ENCODE results near the gene CHCHD10.

CHCHD10 gene

GRCh38 chr22:23759566-23759965 is 8.2 kb downstream of the CHCHD10 start:
- H3K4me3 ChIP-seq (ENCODE audit: low read depth in 1 of 2, low read length in 2 of 2), result no peak overlapping the region
- H3K27ac ChIP-seq (ENCODE audit: low read depth, low read length), result no peak overlapping the region
- no peaks in the 10 kb centered on the region for H3K9me3 ChIP-seq (ENCODE audit: control insufficient read depth in 1 of 2, low read length in 2 of 2)
- no peaks in the 10 kb centered on the region for H3K27me3 ChIP-seq (ENCODE audit: control insufficient read depth in 1 of 2, insufficient read depth in 2 of 2, low read length in 2 of 2)
- no peak overlapping the region for H3K9ac ChIP-seq (ENCODE audit: low read depth in 1 of 2, low read length in 2 of 2)
- peaks cover 10 to 11% of the 10 kb centered on the region in 2 donors for H3K4me1 ChIP-seq (ENCODE audit: control insufficient read depth in 1 of 2, insufficient read depth in 2 of 2, low read length in 2 of 2)
- H3K36me3 ChIP-seq (ENCODE audit: control insufficient read depth in 1 of 2, insufficient read depth in 2 of 2, low read length in 2 of 2), result peaks cover 6 to 9% of the 10 kb centered on the region in 2 donors

DNA sequence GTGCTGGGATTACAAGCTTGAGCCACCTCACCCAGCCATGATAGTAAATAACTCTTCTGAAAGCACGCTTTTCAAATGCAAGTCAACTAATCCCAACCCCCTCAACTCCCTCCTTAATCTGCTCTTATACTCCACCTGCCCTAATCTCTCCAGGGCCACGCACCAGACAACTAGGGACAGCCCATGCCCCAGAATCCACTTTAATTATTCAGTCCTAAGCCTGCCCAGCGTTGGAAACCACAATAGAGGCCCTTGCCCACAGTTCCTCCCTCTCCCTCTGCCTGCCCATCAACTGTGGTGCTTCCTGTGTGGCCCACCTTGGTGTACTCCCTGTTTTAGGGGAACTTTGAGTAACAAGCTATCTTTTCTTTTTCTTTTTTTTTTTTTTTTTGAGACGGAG is 10.9 kb downstream of the CHCHD10 start:
- no peak overlapping the region for H3K9ac ChIP-seq (ENCODE audit: low read depth in 1 of 2, low read length in 2 of 2)
- H3K4me1 ChIP-seq (ENCODE audit: control insufficient read depth in 1 of 2, insufficient read depth in 2 of 2, low read length in 2 of 2), result peaks cover 0 to 4% of the 10 kb centered on the region in 2 donors
- no peaks in the 10 kb centered on the region for H3K36me3 ChIP-seq (ENCODE audit: control insufficient read depth in 1 of 2, insufficient read depth in 2 of 2, low read length in 2 of 2)
- no peak overlapping the region for H3K27ac ChIP-seq (ENCODE audit: low read depth, low read length)
- H3K4me3 ChIP-seq (ENCODE audit: low read depth in 1 of 2, low read length in 2 of 2), result no peak overlapping the region
- no peaks in the 10 kb centered on the region for H3K27me3 ChIP-seq (ENCODE audit: control insufficient read depth in 1 of 2, insufficient read depth in 2 of 2, low read length in 2 of 2)
- H3K9me3 ChIP-seq (ENCODE audit: control insufficient read depth in 1 of 2, low read length in 2 of 2), result no peaks in the 10 kb centered on the region

DNA sequence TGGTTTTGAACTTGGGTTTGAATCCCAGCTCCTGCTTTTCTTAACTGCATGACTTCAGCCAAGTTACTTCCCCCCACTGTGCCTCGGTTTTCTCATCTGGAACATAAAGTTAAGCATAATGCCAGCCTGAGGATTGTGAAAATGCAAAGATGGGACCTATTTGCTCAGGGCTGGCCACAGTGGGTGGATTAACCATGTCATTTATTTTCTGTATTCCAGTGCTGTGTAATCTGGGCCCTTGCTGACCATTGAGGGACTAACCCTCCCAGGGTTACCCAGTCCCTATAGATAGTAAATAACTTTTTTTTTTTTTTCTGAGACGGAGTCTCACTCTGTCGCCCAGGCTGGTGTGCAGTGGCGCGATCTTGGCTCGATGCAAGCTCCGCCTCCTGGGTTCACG is 12.1 kb downstream of the CHCHD10 start:
- H3K9ac ChIP-seq (ENCODE audit: low read depth in 1 of 2, low read length in 2 of 2), result no peak overlapping the region
- H3K27ac ChIP-seq (ENCODE audit: low read depth, low read length), result no peak overlapping the region
- H3K27me3 ChIP-seq (ENCODE audit: control insufficient read depth in 1 of 2, insufficient read depth in 2 of 2, low read length in 2 of 2), result no peaks in the 10 kb centered on the region
- H3K4me3 ChIP-seq (ENCODE audit: low read depth in 1 of 2, low read length in 2 of 2), result no peak overlapping the region
- H3K4me1 ChIP-seq (ENCODE audit: control insufficient read depth in 1 of 2, insufficient read depth in 2 of 2, low read length in 2 of 2), result peaks cover 0 to 8% of the 10 kb centered on the region in 2 donors
- H3K36me3 ChIP-seq (ENCODE audit: control insufficient read depth in 1 of 2, insufficient read depth in 2 of 2, low read length in 2 of 2), result no peaks in the 10 kb centered on the region
- H3K9me3 ChIP-seq (ENCODE audit: control insufficient read depth in 1 of 2, low read length in 2 of 2), result no peaks in the 10 kb centered on the region

- H3K27ac ChIP-seq (ENCODE audit: low read depth, low read length), result no peak overlapping the region
- no peak overlapping the region for H3K4me3 ChIP-seq (ENCODE audit: low read depth in 1 of 2, low read length in 2 of 2)
- H3K4me1 ChIP-seq (ENCODE audit: control insufficient read depth in 1 of 2, insufficient read depth in 2 of 2, low read length in 2 of 2), result peaks cover 5 to 13% of the 10 kb centered on the region in 2 donors
- H3K27me3 ChIP-seq (ENCODE audit: control insufficient read depth in 1 of 2, insufficient read depth in 2 of 2, low read length in 2 of 2), result no peaks in the 10 kb centered on the region
- no peak overlapping the region for H3K9ac ChIP-seq (ENCODE audit: low read depth in 1 of 2, low read length in 2 of 2)
- H3K9me3 ChIP-seq (ENCODE audit: control insufficient read depth in 1 of 2, low read length in 2 of 2), result no peaks in the 10 kb centered on the region
- H3K36me3 ChIP-seq (ENCODE audit: control insufficient read depth in 1 of 2, insufficient read depth in 2 of 2, low read length in 2 of 2), result no peaks in the 10 kb centered on the region
Observed at GRCh38 chr22:23754980-23755636, 12.7 kb downstream of the CHCHD10 start.

- Histone ChIP-seq H3K9ac (ENCODE audit: low read depth in 1 of 2, low read length in 2 of 2) (no peak within 1 kb of the TSS), H3K4me3 (ENCODE audit: low read depth in 1 of 2, low read length in 2 of 2) (no peak within 1 kb of the TSS), H3K36me3 (ENCODE audit: control insufficient read depth in 1 of 2, insufficient read depth in 2 of 2, low read length in 2 of 2) (no peaks in the 10 kb centered on the region), H3K27ac (ENCODE audit: low read depth, low read length) (no peak within 1 kb of the TSS), H3K27me3 (ENCODE audit: control insufficient read depth in 1 of 2, insufficient read depth in 2 of 2, low read length in 2 of 2) (no peaks in the 10 kb centered on the region), H3K9me3 (ENCODE audit: control insufficient read depth in 1 of 2, low read length in 2 of 2) (no peaks in the 10 kb centered on the region), H3K4me1 (ENCODE audit: control insufficient read depth in 1 of 2, insufficient read depth in 2 of 2, low read length in 2 of 2) (peaks cover 10 to 18% of the 10 kb centered on the region in 2 donors)
Observed at GRCh38 chr22:23754220-23754919, 13.4 kb downstream of the CHCHD10 start, which contains the start of gene VPREB3. VPREB3 (minus strand) TSS chr22:23754425; CDS start chr22:23754363, 62 bp downstream.

DNA sequence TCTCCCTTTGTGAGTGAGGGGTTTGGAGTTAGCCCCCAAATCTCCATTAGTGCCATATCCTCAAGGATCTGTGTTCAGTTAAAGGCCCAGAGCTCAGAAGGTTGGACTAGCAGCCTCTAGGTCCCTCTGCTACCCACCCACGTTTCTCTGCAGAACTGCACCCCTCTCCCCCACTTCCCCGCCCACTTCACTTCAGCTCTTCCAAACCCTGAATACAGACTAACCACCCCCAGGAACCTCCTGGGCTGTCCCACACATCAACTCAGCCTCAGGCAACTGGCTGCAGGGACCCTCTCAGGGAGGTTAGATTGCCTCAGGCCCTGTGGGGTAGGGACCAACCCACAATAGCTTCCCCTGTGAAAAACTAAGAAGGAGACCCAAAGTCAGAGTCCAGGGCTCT is 14.4 kb downstream of the CHCHD10 start:
- Histone ChIP-seq H3K27me3 (ENCODE audit: control insufficient read depth in 1 of 2, insufficient read depth in 2 of 2, low read length in 2 of 2) (no peaks in the 10 kb centered on the region), H3K27ac (ENCODE audit: low read depth, low read length) (no peak overlapping the region), H3K4me3 (ENCODE audit: low read depth in 1 of 2, low read length in 2 of 2) (no peak overlapping the region), H3K9ac (ENCODE audit: low read depth in 1 of 2, low read length in 2 of 2) (no peak overlapping the region), H3K36me3 (ENCODE audit: control insufficient read depth in 1 of 2, insufficient read depth in 2 of 2, low read length in 2 of 2) (no peaks in the 10 kb centered on the region), H3K4me1 (ENCODE audit: control insufficient read depth in 1 of 2, insufficient read depth in 2 of 2, low read length in 2 of 2) (peaks cover 10 to 18% of the 10 kb centered on the region in 2 donors), H3K9me3 (ENCODE audit: control insufficient read depth in 1 of 2, low read length in 2 of 2) (no peaks in the 10 kb centered on the region)

DNA sequence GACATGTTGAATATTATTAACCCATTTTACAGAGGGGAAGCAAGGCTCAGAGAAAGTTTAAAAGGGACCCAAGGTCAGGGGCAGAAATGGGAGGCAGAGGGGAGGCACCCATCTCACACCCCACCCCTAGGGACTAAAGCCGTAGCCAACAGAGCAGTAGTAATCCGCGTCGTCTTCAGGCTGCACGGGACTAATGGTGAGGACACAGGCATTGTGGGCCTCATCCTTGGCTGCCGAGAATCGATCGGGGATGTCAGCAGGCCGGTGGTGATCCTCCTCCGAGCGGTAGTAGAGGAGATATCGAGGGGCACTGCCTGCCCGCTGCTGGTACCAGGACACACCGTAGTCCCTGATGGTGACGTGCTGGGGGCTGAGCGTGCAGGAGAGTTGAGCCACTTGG is 15.0 kb downstream of the CHCHD10 start:
- Histone ChIP-seq H3K36me3 (ENCODE audit: control insufficient read depth in 1 of 2, insufficient read depth in 2 of 2, low read length in 2 of 2) (no peaks in the 10 kb centered on the region), H3K27ac (ENCODE audit: low read depth, low read length) (no peak overlapping the region), H3K4me3 (ENCODE audit: low read depth in 1 of 2, low read length in 2 of 2) (no peak overlapping the region)

DNA sequence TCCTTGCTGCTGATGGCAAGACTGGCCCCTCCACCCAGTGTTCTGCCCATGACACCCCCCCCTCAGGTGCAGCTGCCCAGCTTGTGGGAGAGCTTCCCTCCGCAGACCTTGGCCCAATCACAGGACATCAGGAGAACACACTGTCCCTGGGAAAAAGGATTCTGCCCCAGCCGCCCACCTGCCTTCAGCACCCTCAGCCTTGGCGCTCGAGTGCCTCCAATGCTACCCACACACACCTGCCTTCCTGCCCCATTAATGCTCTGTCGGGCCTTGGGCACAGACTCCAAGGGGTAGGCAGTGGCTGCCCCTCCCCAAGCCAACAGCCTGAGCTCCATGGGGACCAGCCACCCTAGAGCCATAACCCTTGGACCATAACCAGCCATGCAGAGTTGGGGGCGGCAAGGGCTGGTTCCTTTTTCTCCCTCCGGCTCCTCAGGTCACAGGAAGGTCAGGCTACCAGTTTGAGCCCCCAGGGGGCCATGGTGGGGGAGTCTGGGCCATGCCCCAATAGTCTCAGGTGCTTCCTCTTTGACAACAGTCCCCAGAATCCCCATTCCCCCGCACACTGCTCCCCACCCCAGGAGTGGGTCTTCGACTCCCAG is 15.6 kb downstream of the CHCHD10 start:
- no peak overlapping the region for H3K27ac ChIP-seq (ENCODE audit: low read depth, low read length)
- H3K4me3 ChIP-seq (ENCODE audit: low read depth in 1 of 2, low read length in 2 of 2), result peak overlapping the region; percentile 77 to 94

More for the DNA sequence above, 15.0 kb downstream of the CHCHD10 start:
- Histone ChIP-seq H3K9me3 (ENCODE audit: control insufficient read depth in 1 of 2, low read length in 2 of 2) (no peaks in the 10 kb centered on the region), H3K4me1 (ENCODE audit: control insufficient read depth in 1 of 2, insufficient read depth in 2 of 2, low read length in 2 of 2) (peaks cover 10 to 18% of the 10 kb centered on the region in 2 donors), H3K27me3 (ENCODE audit: control insufficient read depth in 1 of 2, insufficient read depth in 2 of 2, low read length in 2 of 2) (no peaks in the 10 kb centered on the region), H3K9ac (ENCODE audit: low read depth in 1 of 2, low read length in 2 of 2) (no peak overlapping the region)

DNA sequence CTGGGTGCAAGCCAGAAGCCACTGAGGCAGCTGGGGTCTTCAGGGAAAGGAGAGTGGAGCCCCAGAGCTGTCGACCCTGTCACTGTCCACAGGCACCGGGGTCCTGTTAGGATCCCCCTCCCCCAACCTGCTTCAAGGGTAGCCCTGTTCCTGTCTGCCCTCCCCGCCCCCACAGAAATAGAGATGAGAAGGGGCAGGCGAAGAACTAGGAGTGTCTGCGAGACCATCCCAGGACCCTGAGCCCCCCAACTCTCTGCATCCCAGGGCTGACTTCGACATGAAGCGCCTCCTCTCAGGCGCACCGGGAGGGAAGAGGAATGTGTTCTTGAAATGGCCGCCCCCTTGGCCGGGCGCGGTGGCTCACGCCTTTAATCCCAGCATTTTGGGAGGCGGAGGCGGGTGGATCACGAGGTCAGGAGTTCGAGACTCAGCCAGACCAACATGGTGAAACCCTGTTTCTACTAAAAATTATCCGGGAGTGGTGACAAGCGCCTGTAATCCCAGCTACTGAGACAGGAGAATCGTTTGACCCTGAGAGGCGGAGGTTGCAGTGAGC is 16.3 kb downstream of the CHCHD10 start:
- H3K36me3 ChIP-seq (ENCODE audit: control insufficient read depth in 1 of 2, insufficient read depth in 2 of 2, low read length in 2 of 2), result no peaks in the 10 kb centered on the region
- peak overlapping the region; percentile 83 to 90 for H3K9ac ChIP-seq (ENCODE audit: low read depth in 1 of 2, low read length in 2 of 2)
- H3K4me1 ChIP-seq (ENCODE audit: control insufficient read depth in 1 of 2, insufficient read depth in 2 of 2, low read length in 2 of 2), result peaks cover 10 to 18% of the 10 kb centered on the region in 2 donors
- H3K9me3 ChIP-seq (ENCODE audit: control insufficient read depth in 1 of 2, low read length in 2 of 2), result no peaks in the 10 kb centered on the region
- no peaks in the 10 kb centered on the region for H3K27me3 ChIP-seq (ENCODE audit: control insufficient read depth in 1 of 2, insufficient read depth in 2 of 2, low read length in 2 of 2)
- peak overlapping the region; percentile 77 to 94 for H3K4me3 ChIP-seq (ENCODE audit: low read depth in 1 of 2, low read length in 2 of 2)
- H3K27ac ChIP-seq (ENCODE audit: low read depth, low read length), result peak overlapping the region; percentile 89

More for the DNA sequence above, 15.6 kb downstream of the CHCHD10 start:
- H3K9ac ChIP-seq (ENCODE audit: low read depth in 1 of 2, low read length in 2 of 2), result no peak overlapping the region
- no peaks in the 10 kb centered on the region for H3K9me3 ChIP-seq (ENCODE audit: control insufficient read depth in 1 of 2, low read length in 2 of 2)
- peaks cover 10 to 18% of the 10 kb centered on the region in 2 donors for H3K4me1 ChIP-seq (ENCODE audit: control insufficient read depth in 1 of 2, insufficient read depth in 2 of 2, low read length in 2 of 2)
- H3K36me3 ChIP-seq (ENCODE audit: control insufficient read depth in 1 of 2, insufficient read depth in 2 of 2, low read length in 2 of 2), result no peaks in the 10 kb centered on the region
- no peaks in the 10 kb centered on the region for H3K27me3 ChIP-seq (ENCODE audit: control insufficient read depth in 1 of 2, insufficient read depth in 2 of 2, low read length in 2 of 2)
